ENCODE measurements around the gene EFCC1.

EFCC1 gene

GRCh38 chr3:128995737-128996136 lies 5.4 kb upstream of the EFCC1 start:
- DNase-seq, result no peak

GRCh38 chr3:128996200-128996599 lies 4.9 kb upstream of the EFCC1 start:
- DNase-seq, result no peak

DNA sequence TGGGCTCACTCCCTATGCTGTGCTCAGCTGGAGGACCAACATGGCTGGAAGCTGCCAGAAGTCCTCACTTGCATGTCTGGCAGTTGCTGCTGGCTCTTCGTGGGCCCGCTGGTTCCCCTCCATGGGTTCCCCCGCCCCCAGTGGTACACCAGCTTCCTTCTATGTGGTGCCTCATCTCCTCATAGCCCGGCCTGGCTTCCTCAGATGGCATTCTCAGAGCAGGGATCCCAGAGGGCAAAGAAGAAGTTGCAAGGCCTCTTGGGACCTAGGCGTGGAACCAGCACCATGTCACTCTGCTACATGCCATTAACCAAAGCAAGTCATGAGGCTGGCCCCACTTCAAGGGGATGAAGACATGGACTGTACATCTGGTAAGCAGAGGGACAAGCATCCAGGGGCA lies 4.4 kb upstream of the EFCC1 start:
- no peak for DNase-seq

GRCh38 chr3:128997486-128998133 lies 3.5 kb upstream of the EFCC1 start:
- no peak for DNase-seq

DNA sequence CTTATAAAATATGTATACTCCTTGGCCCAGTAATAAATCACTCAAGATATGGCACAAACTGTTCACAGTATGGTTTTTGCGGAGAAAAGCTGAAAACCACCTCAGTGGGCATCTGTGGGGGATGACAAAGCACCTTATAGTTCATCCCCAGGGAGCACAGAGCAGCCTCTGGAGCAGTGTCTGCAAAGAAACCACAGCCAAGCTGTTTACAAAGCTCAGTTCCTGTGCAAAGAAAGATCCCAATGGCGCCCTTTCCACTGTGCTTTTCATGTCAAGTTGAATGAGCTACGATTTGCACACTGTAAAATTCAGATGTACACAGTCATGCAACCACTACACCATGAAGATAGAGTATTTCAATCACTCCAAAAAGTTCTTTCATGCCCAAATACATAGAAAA lies 2.5 kb upstream of the EFCC1 start:
- DNase-seq, result no peak

GRCh38 chr3:128999102-128999501 lies 2.0 kb upstream of the EFCC1 start:
- DNase-seq, result no peak

GRCh38 chr3:129000742-129001100 lies 383 bp upstream of the EFCC1 start:
- DNase-seq, result no peak

DNA sequence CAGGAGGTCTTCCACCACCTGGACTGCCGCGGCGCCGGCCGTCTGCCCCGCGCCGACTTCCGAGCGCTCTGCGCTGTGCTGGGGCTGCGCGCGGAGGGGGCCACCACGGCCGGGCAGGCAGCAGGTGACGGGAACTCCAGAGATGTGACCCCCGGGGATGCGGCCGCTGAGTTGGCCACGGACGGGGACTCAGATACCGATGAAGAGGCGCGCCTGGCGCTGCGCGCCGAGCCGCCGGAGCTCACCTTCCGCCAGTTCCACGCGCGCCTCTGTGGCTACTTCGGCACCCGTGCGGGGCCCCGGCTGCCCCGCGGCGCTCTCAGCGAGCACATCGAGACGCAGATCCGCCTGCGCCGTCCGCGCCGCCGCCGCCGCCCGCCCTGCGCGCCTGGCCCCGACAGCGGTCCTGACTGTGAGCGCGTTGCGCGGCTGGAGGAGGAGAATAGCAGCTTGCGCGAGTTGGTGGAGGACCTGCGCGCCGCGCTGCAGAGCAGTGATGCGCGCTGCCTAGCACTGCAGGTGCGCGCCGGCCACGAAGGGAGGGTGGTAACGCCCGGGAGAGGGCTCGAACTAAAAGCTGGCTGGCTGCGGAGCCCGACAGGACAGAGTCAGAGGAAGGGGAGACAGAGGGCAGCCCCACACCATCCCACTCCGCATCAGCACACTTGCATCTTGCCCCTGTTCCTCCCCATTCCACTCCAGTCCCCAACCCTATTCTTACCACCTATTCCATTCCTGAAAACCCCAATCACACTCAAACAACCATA lies 885 bp downstream of the EFCC1 start:
- peak in 1 of 4 experiments; percentile 32 for DNase-seq

- no peak for DNase-seq
Observed at GRCh38 chr3:129002573-129003569, 1.8 kb downstream of the EFCC1 start.

DNA sequence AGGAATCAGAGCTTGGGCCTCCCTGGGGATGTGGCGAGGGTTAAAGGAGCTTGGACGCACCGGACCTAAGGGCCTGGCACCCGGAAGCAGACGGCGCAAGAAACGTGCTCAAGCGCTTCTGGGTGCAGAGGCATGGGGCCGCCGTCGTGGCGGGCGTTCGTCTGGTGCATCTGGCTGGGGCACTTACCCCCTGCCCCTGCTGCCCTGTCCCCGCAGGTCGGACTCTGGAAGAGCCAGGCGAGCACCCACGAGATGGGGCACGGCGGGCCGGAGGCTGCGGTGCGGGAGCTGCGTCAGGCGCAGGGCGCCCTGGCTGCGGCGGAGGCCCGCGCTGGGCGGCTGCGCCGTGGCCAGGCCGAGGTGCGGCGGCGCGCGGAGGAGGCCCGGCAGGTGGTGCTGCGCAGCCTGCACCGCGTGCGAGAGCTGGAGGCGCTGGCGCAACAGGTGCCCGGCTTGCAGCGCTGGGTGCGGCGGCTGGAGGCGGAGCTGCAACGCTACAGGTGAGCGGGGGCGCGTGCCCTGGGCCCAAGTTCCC lies 2.5 kb downstream of the EFCC1 start:
- peak in 2 of 4 experiments; percentile 29 to 58 for DNase-seq

- DNase-seq, result no peak
Observed at GRCh38 chr3:129004639-129005295, 3.7 kb downstream of the EFCC1 start.

GRCh38 chr3:129005526-129006303 lies 4.6 kb downstream of the EFCC1 start:
- no peak for DNase-seq

DNA sequence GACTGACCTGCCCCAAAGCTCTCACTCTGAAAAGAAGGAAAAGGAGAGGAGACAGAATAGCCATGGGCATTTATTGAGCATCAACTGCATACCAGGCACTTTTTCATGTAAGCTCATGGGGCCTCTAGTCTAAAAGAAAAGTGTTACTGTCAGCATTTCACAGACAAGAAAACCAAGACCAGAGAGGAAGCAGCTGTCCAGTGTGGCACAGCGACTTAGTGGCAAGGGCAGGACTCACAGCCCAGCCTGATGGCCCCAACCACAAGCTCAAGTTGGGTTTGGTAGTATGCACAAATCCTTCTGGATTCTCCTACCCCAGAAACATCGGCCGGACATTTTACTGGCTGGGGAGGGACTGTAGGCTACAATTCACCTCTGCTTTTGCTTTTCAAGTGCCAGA lies 5.8 kb downstream of the EFCC1 start:
- no peak for DNase-seq

- no peak for DNase-seq
Observed at GRCh38 chr3:129007792-129008191, 6.7 kb downstream of the EFCC1 start.

GRCh38 chr3:129009266-129009665 lies 8.2 kb downstream of the EFCC1 start:
- DNase-seq, result no peak

- DNase-seq, result no peak
Observed at GRCh38 chr3:129010310-129010956, 9.3 kb downstream of the EFCC1 start.

DNA sequence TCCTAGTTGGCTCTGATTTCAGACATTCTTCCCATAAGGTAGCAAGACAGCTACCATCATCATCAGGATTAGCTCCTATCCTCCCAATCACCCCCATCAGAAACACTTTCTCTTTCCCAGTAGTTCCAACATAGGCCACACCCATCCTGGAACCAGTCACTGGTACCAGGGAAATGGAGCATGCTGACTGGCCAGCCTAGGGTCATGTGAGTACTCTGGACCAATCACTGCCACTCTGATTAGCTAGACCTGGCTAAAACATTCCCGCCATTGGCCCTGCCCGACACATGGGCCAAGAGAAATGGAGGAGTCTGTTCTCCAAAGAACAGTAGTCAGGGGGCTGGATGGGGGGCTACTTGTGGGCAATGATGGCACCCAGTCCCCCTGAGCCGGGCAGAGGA lies 12.4 kb downstream of the EFCC1 start:
- no peak for DNase-seq

DNA sequence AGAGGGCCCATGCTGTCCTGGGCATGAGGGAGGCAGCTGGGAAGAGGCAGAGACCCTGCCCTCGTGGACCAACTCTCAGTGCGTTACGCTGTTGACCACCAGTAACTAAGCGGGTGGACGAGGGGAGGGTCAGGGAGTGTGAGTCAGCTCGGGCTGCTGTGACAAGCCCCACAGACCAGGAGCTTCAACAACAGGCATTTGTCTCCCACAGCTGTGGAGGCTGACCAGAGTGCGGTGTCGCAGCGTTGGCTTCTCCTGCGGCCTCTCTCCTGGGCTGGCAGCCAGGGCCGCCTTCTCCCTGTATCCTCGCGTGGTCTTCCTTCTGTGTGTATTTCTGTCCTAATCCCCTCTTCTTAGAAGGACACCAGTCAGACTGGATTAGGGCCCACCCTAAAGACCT lies 13.0 kb downstream of the EFCC1 start:
- no peak for DNase-seq

DNA sequence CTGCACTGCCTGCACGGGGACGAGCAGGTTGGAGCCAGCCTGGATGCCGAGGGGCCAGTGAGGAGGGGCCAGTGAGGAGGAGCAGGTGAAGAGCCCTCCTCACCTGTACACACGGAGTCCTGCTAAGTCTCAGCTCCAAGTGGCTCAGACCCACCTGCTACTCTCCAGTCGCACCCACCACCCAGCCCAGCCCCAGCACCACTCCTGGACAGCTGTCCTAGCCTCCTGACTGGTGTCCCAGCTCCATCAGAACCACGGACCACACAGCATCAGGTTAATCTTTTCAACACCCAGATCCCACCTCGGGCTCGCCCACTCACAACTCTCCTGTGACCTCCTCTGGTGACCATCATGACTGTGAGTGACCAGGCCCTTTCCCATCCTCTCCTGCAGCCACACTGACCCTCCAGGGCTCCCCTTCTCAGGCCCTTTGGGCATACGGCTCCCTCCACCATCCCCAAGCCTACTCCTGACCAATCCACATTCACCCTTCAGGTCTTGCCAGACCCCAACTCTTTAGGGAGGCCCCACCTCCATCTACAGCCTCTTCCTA lies 13.8 kb downstream of the EFCC1 start:
- DNase-seq, result no peak

GRCh38 chr3:129015388-129016105 lies 14.4 kb downstream of the EFCC1 start:
- peak in 2 of 4 experiments; percentile 51 to 52 for DNase-seq

Measured in activated naive CD4-positive, alpha-beta T cell (primary cell).